ENCODE results near the gene SH2D7. TPM values are rescaled to one million over a fixed set of nuclear protein-coding genes. Genes with fewer than 3 reads are reported as not detected.

The SH2D7 gene
- total RNA-seq, 1 experiment from 2014 or later, result not detected

DNA sequence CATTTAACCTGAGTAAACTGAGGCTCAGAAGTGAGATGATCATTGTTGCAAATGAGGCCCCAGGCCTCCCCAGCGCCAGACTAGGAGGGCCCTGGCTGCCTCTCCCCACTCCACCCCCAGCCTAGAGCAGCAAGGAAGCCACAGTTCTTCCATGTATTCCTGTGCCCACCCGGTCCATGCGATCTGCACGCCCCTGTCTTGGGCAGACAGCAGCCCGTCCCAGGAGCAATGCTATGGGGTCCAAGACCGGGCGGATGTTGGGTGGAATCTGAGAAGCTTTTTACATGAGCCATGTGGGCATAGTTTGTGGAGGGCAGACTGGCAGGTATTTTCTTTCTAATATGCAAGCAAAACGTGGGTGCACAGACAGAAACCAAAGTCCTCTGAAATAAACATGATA lies 15.1 kb downstream of the SH2D7 start:
- H3K36me3 ChIP-seq (ENCODE audit: control insufficient read depth, insufficient read depth, low read length), result no peaks in the 10 kb centered on the region
- ChIA-PET CTCF (interaction anchor here (1.2 to 2.3 kb wide), 5 partner anchors 10 to 148 kb away, joined by 5 to 33 read pairs (median 8); no protein-coding TSS in a partner anchor), POLR2A (no interaction called here)

GRCh38 chr15:78108300-78109084 lies 16.1 kb downstream of the SH2D7 start:
- POLR2A ChIA-PET, result interaction anchor here (0.5 kb wide), 1 partner anchor 256 kb away, joined by 3 read pairs; no protein-coding TSS in a partner anchor
- no peak overlapping the region for H3K27ac Mint-ChIP-seq (ENCODE audit: unreplicated experiment)

More for the DNA sequence above, 15.1 kb downstream of the SH2D7 start:
- Mint-ChIP-seq H3K9me3 (ENCODE audit: unreplicated experiment) (no peaks in the 10 kb centered on the region), H3K27me3 (ENCODE audit: insufficient read depth, unreplicated experiment) (no peaks in the 10 kb centered on the region), H3K4me1 (ENCODE audit: low read depth, unreplicated experiment) (peaks cover 14% of the 10 kb centered on the region), H3K36me3 (ENCODE audit: insufficient read depth, unreplicated experiment) (no peaks in the 10 kb centered on the region), H3K4me3 (ENCODE audit: unreplicated experiment) (no peak overlapping the region), H3K27ac (ENCODE audit: unreplicated experiment) (no peak overlapping the region)
- no peak for DNase-seq
- intact Hi-C loops (cut with micrococcal nuclease; ENCODE audit: unreplicated experiment), result no loop called here
- no peak for TF ChIP-seq CTCF (IDR thresholded peaks at IDR 0.05; ENCODE audit: insufficient read depth in 1 of 2, low read depth in 1 of 2, low read length in 1 of 2, severe bottlenecking in 1 of 2, unreplicated experiment in 1 of 2)
- H3K9me3 ChIP-seq, result no peaks in the 10 kb centered on the region
- H3K4me1 ChIP-seq, result no peaks in the 10 kb centered on the region
- BruUV-seq (replicated peaks), result no TSS peak
- H3K4me3 ChIP-seq (ENCODE audit: low read depth, low read length), result no peak overlapping the region
- H3K27me3 ChIP-seq (replicated peaks; ENCODE audit: control insufficient read depth, insufficient read depth, low read length), result no peaks in the 10 kb centered on the region

More at GRCh38 chr15:78108300-78109084, 16.1 kb downstream of the SH2D7 start:
- no TSS peak for BruUV-seq (replicated peaks)
- H3K36me3 Mint-ChIP-seq (ENCODE audit: insufficient read depth, unreplicated experiment), result no peaks in the 10 kb centered on the region
- CTCF ChIA-PET, result interaction anchor here (0.5 to 2.9 kb wide), 23 partner anchors 9 to 206 kb away, joined by 3 to 33 read pairs (median 5); partner anchors contain the start of genes IDH3A, SKIC8 and TBC1D2B
- H3K27me3 ChIP-seq (replicated peaks; ENCODE audit: control insufficient read depth, insufficient read depth, low read length), result no peaks in the 10 kb centered on the region
- no peak overlapping the region for H3K4me3 ChIP-seq (ENCODE audit: low read depth, low read length)
- DNase-seq, result peak; percentile 87 to 89
- H3K27me3 Mint-ChIP-seq (ENCODE audit: insufficient read depth, unreplicated experiment), result no peaks in the 10 kb centered on the region
- intact Hi-C loops (cut with micrococcal nuclease; ENCODE audit: unreplicated experiment), result loop anchor here (1.0 kb wide), 4 partner anchors 31 to 149 kb away; partner anchors contain the start of gene TBC1D2B
- H3K4me1 Mint-ChIP-seq (ENCODE audit: low read depth, unreplicated experiment), result peaks cover 14% of the 10 kb centered on the region
- H3K36me3 ChIP-seq (ENCODE audit: control insufficient read depth, insufficient read depth, low read length), result no peaks in the 10 kb centered on the region
- no peaks in the 10 kb centered on the region for H3K9me3 Mint-ChIP-seq (ENCODE audit: unreplicated experiment)
- no peaks in the 10 kb centered on the region for H3K4me1 ChIP-seq
- peak; percentile 89 to 91 for TF ChIP-seq CTCF (IDR thresholded peaks at IDR 0.05; ENCODE audit: insufficient read depth in 1 of 2, low read depth in 1 of 2, low read length in 1 of 2, severe bottlenecking in 1 of 2, unreplicated experiment in 1 of 2)
- no peaks in the 10 kb centered on the region for H3K9me3 ChIP-seq
- H3K4me3 Mint-ChIP-seq (ENCODE audit: unreplicated experiment), result no peak overlapping the region

Data from Caco-2 (cell line).